Activated CD4-positive, alpha-beta T cell treated with anti-CD3 and anti-CD28 coated beads, Interleukin-2, amount 10 ng/mL, durations not matched to agents 24 days and 14 days (primary cell): ENCODE data around the gene HTR3A. TPM values are rescaled to one million over a fixed set of nuclear protein-coding genes. Genes with fewer than 3 reads are reported as not detected.
"Not testable (repeated sequence)": the region's sequence is repeated elsewhere in the genome, so short reads cannot be mapped to it uniquely, and the experiment has no call there.

ENCODE experiments used
- DNase-seq: peaks from one replicate; pipeline ENCODE4 v3.0.0; 2022
- H3K27ac Mint-ChIP-seq: one replicate; pipeline ENCODE4 v1.8.0; 2022; ENCODE audit warnings: mild to moderate bottlenecking, mixed read lengths
- H3K27me3 Mint-ChIP-seq: one replicate; pipeline ENCODE4 v1.8.0; 2022; ENCODE audit warnings: mixed read lengths
- H3K36me3 Mint-ChIP-seq: one replicate; pipeline ENCODE4 v1.8.0; 2022; ENCODE audit warnings: low read depth, mild to moderate bottlenecking, mixed read lengths
- H3K4me1 Mint-ChIP-seq: one replicate; pipeline ENCODE4 v1.8.0; 2021; ENCODE audit warnings: mixed read lengths
- H3K4me3 Mint-ChIP-seq: one replicate; pipeline ENCODE4 v1.8.0; 2022; ENCODE audit warnings: mild to moderate bottlenecking, moderate library complexity, mixed read lengths
- H3K9me3 Mint-ChIP-seq: one replicate; pipeline ENCODE4 v1.8.0; 2021; ENCODE audit warnings: mixed read lengths
- intact Hi-C: fragments of 100-400 bp; cut with micrococcal nuclease; formaldehyde crosslinking; loops from one replicate; pipeline ENCODE4 v1.15.1; 2023
- total RNA-seq: library from RNA; stranded (reverse); gene quantifications from 2 replicates; pipeline ENCODE4 v1.2.3, GENCODE V29; 2022

HTR3A gene
- not detected in 2 replicates for total RNA-seq

DNA sequence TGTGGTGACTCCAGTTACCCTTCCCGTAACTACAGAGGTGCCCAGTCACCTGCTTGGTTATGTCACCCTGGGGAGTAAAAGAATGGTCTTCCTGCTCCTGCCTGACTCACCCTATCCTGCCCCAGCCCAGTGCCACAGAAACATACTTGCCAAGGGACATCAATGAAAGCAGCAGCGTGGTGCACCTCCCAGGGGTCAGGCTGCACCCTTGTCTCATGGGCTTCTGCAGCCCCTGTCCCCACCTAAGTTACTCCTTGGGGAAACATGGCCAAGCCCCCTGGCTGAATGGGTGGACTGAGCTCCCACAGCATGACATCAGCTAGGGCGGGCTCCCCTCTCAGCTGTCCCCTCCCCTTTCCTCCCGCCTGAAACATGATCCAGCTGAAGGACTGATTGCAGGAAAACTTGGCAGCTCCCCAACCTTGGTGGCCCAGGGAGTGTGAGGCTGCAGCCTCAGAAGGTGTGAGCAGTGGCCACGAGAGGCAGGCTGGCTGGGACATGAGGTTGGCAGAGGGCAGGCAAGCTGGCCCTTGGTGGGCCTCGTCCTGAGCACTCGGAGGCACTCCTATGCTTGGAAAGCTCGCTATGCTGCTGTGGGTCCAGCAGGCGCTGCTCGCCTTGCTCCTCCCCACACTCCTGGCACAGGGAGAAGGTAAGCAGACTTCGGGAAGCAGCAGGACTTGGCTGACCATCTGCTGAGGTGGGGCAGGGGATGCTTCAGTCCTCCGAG, at the start of gene HTR3A:
HTR3A (plus strand) TSS at position 368 of the 730 bp plus-strand sequence; CDS start at position 586, 218 bp downstream.
- Mint-ChIP-seq H3K27me3 (no peaks in the 10 kb centered on the region), H3K36me3 (no peaks in the 10 kb centered on the region), H3K27ac (no peak within 1 kb of the TSS), H3K4me1 (no peaks in the 10 kb centered on the region), H3K4me3 (no peak within 1 kb of the TSS), H3K9me3 (no peaks in the 10 kb centered on the region)
- intact Hi-C loops: no loop called here
- DNase-seq: no peak

DNA sequence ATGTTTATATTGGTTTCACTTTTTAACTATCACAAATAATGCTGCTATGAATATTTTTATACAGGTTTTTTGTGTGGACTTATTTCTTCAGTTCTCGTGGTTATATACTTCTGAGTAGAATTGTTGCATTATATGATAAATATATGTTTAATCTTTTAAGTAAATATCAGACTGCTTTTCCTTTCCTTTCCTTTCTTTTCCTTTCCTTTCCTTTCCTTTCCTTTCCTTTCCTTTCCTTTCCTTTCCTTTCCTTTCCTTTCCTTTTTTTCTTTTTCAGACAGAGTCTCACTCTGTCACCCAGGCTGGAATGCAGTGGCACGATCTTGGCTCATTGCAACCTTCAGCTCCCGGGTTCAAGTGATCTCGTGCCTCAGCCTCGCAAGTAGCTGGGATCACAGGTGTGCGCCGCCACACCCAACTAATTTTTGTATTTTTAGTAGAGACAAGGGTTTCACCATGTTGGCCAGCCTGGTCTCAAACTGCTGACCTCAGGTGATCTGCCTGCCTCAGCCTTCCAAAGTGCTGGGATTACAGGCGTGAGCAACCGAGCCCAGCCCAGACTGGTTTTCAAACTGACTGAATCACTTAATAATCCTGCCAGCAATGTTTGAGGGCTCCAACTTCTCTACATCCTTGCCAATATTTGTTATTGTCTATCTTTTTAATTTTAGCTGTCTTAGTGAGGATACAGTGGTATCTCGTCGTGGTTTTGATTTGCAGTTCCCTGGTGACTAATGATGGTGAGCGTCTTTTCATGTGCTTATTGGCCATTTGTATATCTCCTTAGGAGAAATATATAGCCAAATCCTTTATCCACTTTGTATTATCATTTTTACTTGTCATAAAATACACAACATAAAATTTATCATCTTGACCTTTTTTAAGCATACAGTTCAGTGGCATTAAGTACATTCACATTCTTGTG, 48.4 kb upstream of the HTR3A start:
- Mint-ChIP-seq H3K27ac (no peak overlapping the region), H3K4me3 (no peak overlapping the region), H3K27me3 (peaks cover 12% of the 10 kb centered on the region), H3K36me3 (no peaks in the 10 kb centered on the region), H3K9me3 (no peaks in the 10 kb centered on the region), H3K4me1 (no peaks in the 10 kb centered on the region)
- intact Hi-C loops: no loop called here
- no peak for DNase-seq

DNA sequence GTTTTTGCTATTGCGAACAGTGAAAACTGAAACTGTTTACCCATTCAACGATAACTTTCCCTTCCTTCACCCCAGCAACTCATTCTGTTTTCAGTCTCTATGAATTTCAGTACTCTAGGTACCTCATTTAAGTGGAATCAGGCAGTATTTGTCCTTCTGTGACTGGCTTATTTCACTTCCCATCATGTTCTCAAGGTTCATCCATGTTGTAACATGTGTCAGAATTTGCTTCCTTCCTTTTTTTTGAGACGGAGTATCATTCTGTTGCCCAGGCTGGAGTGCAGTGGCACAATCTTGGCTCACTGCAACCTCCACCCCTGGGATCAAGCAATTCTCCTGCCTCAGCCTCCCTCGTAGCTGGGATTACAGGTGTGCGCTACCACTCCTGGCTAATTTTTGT, 46.6 kb upstream of the HTR3A start:
- Mint-ChIP-seq H3K9me3 (no peaks in the 10 kb centered on the region), H3K27ac (no peak overlapping the region), H3K4me1 (no peaks in the 10 kb centered on the region), H3K4me3 (no peak overlapping the region), H3K27me3 (peaks cover 17% of the 10 kb centered on the region), H3K36me3 (no peaks in the 10 kb centered on the region)
- intact Hi-C loops: no loop called here
- DNase-seq: no peak

DNA sequence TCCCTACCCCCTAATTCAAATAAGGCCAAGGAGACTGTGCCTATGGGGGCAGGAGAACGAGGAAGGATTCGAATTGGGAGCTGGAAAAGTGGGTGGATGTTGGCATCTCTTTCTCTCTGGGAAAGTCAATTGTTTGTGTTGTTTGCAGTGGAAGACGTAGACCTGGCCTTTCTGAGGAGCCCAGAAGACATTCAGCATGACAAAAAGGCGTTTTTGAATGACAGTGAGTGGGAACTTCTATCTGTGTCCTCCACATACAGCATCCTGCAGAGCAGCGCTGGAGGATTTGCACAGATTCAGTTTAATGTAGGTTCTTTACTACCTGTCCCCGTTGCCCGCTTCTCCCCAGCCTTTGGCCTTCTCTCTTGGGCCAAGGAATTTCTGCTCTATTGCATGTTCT, 42.1 kb upstream of the HTR3A start:
- no peak overlapping the region for H3K4me3 Mint-ChIP-seq
- H3K4me1 Mint-ChIP-seq: no peaks in the 10 kb centered on the region
- no peaks in the 10 kb centered on the region for H3K9me3 Mint-ChIP-seq
- H3K36me3 Mint-ChIP-seq: no peaks in the 10 kb centered on the region
- no peak overlapping the region for H3K27ac Mint-ChIP-seq
- no peak for DNase-seq
- peaks cover 13% of the 10 kb centered on the region for H3K27me3 Mint-ChIP-seq
- intact Hi-C loops: no loop called here

DNA sequence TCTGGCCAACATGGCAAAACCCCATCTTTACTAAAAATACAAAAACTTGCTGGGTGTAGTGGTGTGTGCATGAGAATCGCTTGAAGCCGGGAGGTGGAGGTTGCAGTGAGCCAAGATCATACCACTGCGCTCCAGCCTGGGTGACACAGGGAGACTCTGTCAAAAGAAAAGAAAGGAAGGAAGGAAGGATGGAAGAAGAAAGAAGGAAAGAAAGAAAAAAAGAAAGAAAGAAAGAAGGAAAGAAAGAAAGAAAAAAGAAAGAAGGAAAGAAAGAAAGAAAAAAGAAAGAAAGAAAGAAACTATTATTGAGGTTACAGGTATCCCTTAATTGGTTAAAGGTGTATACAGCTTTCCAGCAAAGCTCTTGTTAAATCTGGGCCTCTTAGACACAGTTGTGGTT, 40.7 kb upstream of the HTR3A start:
- DNase-seq, H3K4me3 Mint-ChIP-seq, H3K27me3 Mint-ChIP-seq, intact Hi-C loops, H3K36me3 Mint-ChIP-seq, H3K4me1 Mint-ChIP-seq, H3K27ac Mint-ChIP-seq, H3K9me3 Mint-ChIP-seq: not testable (repeated sequence)

DNA sequence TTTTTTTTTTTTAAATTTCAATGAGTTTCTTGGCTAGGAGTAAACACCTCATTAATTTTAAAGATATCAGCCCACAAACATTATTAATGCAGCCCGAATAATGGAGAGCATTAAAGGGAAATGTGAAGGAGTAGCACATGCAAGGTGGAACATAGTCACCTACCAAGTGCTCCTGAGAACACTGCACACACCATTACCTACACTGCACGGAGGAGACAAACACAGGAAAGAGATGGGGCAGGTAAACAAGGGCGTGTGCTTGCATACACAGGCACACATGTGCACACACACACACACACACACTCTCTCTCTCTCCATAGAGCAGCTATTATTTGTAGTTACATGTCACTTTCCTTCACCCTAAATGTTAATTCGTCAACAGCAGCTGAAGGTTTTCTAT, 40.1 kb upstream of the HTR3A start:
- H3K27me3 Mint-ChIP-seq: peaks cover 8% of the 10 kb centered on the region

DNA sequence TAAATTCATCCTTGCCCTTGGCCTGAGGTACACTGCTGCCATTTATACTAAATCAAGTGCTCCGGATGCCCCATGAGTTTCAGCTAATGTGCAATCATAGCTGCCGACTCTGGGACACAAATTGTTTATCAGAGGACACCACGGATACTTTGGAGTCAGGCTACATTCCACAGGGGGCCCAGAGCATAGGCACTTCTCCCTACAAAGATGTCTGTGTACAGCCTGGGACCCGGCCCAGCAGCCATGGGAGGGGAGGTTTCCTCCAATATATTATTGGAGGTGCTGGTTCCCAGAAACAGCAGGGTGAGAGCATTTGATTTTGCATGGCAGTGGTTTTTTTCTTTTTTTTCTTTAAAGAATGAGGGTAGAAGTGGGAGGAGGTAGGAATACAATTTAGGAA, 39.0 kb upstream of the HTR3A start:
- Mint-ChIP-seq H3K4me1 (no peaks in the 10 kb centered on the region), H3K9me3 (no peaks in the 10 kb centered on the region)
- intact Hi-C loops: no loop called here

More for the DNA sequence above, 40.1 kb upstream of the HTR3A start:
- Mint-ChIP-seq H3K4me3 (no peak overlapping the region), H3K4me1 (no peaks in the 10 kb centered on the region), H3K36me3 (no peaks in the 10 kb centered on the region), H3K9me3 (no peaks in the 10 kb centered on the region), H3K27ac (no peak overlapping the region)
- DNase-seq: no peak
- intact Hi-C loops: no loop called here

DNA sequence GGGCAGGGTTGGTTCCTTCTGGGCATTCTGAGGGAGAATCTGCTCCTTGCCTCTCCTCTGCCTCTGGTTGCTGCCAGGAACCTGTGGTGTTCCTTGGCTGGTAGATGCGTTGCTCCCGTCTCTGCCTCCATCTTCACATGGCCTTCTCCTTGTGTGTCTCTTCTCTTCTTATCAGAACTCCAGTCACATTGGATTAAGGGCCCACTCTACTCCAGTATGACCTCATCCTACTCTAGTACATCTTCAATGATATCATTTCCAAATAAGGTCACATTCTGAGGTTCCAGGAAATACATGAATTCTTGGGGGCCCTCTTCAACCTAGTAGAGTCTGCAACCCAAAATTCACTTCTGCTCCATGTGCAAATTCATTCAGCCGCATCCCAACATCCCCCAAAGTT, 37.0 kb upstream of the HTR3A start:
- Mint-ChIP-seq H3K9me3 (no peaks in the 10 kb centered on the region), H3K4me1 (no peaks in the 10 kb centered on the region), H3K36me3 (no peaks in the 10 kb centered on the region), H3K4me3 (no peak overlapping the region), H3K27me3 (peaks cover 3% of the 10 kb centered on the region), H3K27ac (no peak overlapping the region)
- intact Hi-C loops: no loop called here
- no peak for DNase-seq

More for the DNA sequence above, 39.0 kb upstream of the HTR3A start:
- peaks cover 10% of the 10 kb centered on the region for H3K27me3 Mint-ChIP-seq
- no peak overlapping the region for H3K4me3 Mint-ChIP-seq
- H3K36me3 Mint-ChIP-seq: no peaks in the 10 kb centered on the region
- no peak overlapping the region for H3K27ac Mint-ChIP-seq
- no peak for DNase-seq

DNA sequence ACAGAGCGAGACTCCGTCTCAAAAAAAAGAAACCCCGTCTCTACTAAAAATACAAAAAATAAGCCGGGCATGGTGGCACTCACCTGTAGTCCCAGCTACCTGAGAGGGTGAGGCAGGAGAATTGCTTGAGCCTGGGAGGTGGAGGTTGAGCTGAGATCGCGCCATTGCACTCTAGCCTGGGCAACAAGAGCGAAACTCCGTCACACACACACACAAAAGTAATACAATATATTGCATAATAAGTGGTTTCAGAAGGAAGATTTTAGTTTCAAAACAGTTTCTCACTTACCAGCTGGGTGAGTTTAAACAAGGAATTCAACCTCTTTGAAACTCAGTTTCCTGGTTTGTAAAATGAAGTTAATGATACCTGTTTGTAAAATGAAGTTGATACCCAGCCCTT, 32.7 kb upstream of the HTR3A start:
- Mint-ChIP-seq H3K27me3 (peaks cover 2% of the 10 kb centered on the region), H3K36me3 (no peaks in the 10 kb centered on the region), H3K4me1 (no peaks in the 10 kb centered on the region), H3K9me3 (no peaks in the 10 kb centered on the region), H3K4me3 (no peak overlapping the region), H3K27ac (no peak overlapping the region)
- intact Hi-C loops: no loop called here
- no peak for DNase-seq

DNA sequence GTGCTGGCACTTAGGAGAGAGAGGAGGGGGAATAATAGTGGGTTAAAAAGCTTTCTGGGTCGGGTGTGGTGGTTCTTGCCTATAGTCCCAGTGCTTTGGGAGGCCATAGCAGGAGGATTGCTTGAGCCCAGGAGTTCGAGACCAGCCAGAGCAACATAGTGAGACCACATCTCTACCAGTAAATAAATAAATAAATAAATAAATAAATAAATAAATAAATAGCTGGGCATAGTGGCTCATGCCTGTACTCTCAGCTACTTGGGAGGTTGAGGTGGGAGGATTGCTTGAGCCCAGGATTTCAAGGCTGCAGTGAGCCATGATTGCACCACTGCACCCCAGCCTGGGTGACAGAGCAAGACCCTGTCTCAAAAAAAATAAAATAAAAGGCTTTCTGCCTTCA, 28.7 kb upstream of the HTR3A start:
- H3K36me3 Mint-ChIP-seq, DNase-seq, H3K9me3 Mint-ChIP-seq, H3K27ac Mint-ChIP-seq, H3K4me3 Mint-ChIP-seq, H3K27me3 Mint-ChIP-seq, H3K4me1 Mint-ChIP-seq, intact Hi-C loops: not testable (repeated sequence)

DNA sequence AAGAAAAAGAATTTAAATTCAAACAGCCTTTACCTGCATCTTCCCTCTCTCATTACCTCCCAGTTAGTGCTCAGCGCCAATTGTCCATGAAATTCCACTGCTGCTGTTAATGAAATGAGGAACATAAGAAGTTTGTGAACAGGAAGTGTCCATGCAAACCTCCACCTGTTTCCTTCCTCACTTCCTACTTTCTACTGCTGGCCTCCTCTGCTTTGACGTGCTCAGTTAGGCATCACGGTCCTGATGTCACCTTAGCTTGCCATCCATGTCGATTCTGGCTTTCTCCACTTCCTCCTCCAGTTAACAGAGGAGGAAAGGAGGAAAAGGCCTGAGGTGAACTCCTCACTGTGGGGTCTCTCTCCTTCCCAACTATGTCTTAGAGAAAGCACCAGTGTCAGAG, 26.9 kb upstream of the HTR3A start:
- no peak overlapping the region for H3K27ac Mint-ChIP-seq
- no peaks in the 10 kb centered on the region for H3K36me3 Mint-ChIP-seq
- H3K4me3 Mint-ChIP-seq: no peak overlapping the region
- intact Hi-C loops: no loop called here
- H3K4me1 Mint-ChIP-seq: no peaks in the 10 kb centered on the region
- peaks cover 6% of the 10 kb centered on the region for H3K27me3 Mint-ChIP-seq
- H3K9me3 Mint-ChIP-seq: no peaks in the 10 kb centered on the region
- DNase-seq: no peak

DNA sequence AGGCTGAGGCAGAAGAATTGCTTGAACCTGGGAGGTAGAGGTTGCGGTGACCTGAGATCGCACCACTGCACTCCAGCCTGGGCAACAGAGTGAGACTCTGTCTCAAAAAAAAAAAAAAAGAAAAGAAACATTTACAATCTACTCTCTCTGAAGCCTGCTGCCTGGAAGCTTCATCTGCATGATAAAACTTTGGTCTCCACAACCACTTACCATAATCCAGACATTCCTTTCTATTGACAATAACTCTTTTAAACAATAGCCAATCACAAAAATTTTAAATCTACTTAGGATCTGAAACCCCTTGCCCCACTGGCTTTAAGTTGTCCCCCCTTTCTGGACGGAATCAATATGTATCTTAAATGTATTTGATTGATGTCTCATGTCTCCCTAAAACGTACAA, 25.0 kb upstream of the HTR3A start:
- H3K27me3 Mint-ChIP-seq: peaks cover 13% of the 10 kb centered on the region
- no peak overlapping the region for H3K4me3 Mint-ChIP-seq
- no peaks in the 10 kb centered on the region for H3K4me1 Mint-ChIP-seq
- no peaks in the 10 kb centered on the region for H3K36me3 Mint-ChIP-seq
- DNase-seq: no peak
- intact Hi-C loops: no loop called here
- H3K27ac Mint-ChIP-seq: no peak overlapping the region
- no peaks in the 10 kb centered on the region for H3K9me3 Mint-ChIP-seq

DNA sequence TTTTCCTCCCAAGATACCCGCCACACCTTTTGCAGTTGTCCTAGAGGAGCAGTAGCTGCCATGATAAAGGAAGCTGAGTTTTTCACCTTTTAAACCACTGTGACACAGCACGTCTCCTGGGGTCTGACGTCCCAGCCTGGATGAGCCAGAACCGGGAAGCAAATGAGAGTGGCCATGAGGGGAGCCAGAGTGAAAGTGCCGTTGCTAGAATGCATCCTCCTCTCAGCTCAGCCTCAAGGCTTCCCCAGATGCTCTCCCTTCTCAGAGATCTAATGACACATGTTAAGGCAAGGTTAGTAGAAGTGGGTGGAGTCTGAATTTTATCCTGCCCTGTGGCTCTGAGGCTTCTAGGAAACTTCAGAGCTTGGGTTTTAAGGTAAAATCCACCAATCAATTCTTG, 23.4 kb upstream of the HTR3A start:
- Mint-ChIP-seq H3K27ac (no peak overlapping the region), H3K9me3 (no peaks in the 10 kb centered on the region), H3K4me3 (no peak overlapping the region), H3K36me3 (no peaks in the 10 kb centered on the region), H3K4me1 (no peaks in the 10 kb centered on the region), H3K27me3 (peaks cover 13% of the 10 kb centered on the region)
- DNase-seq: no peak
- intact Hi-C loops: no loop called here

DNA sequence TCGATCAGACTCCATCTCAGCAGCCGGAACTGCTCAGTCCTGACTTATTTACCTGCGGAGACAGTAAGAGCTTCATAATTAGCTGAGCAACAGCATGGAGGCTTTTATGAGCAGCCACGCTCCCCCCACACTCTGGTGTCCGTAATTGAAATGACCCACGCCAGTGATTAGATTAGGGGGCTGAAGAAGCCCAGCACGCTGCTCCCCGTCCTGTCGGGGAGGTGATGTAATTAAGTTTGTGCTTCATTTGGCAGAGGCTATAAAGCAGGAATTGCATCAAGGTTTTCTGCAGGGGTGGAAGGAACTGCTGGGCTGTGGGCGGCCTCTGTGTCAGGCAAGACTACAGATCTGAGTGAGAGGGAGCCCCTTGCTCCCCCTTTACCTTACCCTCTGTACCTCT, 22.8 kb upstream of the HTR3A start:
- no peak for DNase-seq
- Mint-ChIP-seq H3K4me3 (no peak overlapping the region), H3K9me3 (no peaks in the 10 kb centered on the region), H3K27me3 (peaks cover 13% of the 10 kb centered on the region), H3K36me3 (no peaks in the 10 kb centered on the region), H3K27ac (no peak overlapping the region), H3K4me1 (no peaks in the 10 kb centered on the region)
- intact Hi-C loops: no loop called here
